Measurements from ENCODE around the gene TAP2.
A peak's percentile ranks its signal among the peaks of the same experiment; 100 is the strongest.

TAP2 gene

DNA sequence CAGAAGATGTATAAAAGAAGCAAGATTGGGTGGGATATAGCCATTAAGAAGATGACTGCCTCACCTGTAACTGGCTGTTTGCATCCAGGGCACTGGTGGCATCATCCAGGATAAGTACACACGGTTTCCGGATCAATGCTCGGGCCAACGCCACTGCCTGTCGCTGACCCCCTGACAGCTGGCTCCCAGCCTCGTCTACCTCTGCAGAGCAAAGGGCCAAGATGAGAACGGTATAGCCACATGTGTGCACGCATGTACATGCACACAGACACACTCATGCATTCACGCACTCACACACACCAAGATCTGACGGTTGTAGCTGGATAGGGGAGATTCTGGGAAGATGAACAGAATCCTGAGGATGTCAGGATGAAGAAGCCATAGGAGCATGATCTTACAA, 8.5 kb upstream of the TAP2 start:
- no peak for DNase-seq (ENCODE audit: low read depth)
- TF ChIP-seq, protein P1, sequence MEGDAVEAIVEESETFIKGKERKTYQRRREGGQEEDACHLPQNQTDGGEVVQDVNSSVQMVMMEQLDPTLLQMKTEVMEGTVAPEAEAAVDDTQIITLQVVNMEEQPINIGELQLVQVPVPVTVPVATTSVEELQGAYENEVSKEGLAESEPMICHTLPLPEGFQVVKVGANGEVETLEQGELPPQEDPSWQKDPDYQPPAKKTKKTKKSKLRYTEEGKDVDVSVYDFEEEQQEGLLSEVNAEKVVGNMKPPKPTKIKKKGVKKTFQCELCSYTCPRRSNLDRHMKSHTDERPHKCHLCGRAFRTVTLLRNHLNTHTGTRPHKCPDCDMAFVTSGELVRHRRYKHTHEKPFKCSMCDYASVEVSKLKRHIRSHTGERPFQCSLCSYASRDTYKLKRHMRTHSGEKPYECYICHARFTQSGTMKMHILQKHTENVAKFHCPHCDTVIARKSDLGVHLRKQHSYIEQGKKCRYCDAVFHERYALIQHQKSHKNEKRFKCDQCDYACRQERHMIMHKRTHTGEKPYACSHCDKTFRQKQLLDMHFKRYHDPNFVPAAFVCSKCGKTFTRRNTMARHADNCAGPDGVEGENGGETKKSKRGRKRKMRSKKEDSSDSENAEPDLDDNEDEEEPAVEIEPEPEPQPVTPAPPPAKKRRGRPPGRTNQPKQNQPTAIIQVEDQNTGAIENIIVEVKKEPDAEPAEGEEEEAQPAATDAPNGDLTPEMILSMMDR (conservative IDR thresholded peaks at IDR 0.05; ENCODE audit: low read length), result no peak
- no peak overlapping the region for H3K4me3 ChIP-seq (ENCODE audit: low read length)

GRCh38 chr6:32845384-32845884, 6.9 kb upstream of the TAP2 start:
- TF ChIP-seq, protein P1 (conservative IDR thresholded peaks at IDR 0.05; ENCODE audit: low read length), result no peak
- H3K4me3 ChIP-seq (ENCODE audit: low read length), result no peak overlapping the region
- DNase-seq (ENCODE audit: low read depth), result no peak

DNA sequence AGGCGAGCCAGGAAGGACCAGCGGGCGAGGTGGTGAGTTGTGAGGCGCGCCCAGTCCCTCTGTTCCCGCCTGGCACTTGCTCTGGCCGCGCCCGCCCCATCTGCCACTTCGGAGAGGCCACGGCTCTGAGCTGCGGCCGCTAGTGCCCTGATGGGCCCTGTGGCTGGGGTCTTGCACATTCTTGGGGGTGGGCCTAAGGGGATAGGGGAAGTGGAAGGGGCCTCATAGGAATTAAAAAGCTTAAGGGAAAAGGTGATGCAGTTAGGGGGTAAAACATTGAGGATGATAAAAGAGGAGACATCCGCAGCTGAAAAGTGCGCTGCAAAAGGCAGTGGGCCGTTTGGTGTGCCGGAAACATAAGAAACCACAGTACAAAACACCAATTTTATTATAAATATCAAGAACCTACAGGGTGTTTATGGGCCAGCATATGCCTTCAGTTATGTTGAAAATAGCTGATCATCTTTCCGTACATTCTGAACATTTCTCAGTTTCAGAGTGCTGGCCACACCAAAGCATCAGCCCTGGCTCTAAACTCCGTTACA, 6.4 kb upstream of the TAP2 start:
- DNase-seq (ENCODE audit: low read depth), result no peak
- TF ChIP-seq, protein P1 (conservative IDR thresholded peaks at IDR 0.05; ENCODE audit: low read length), result no peak
- H3K4me3 ChIP-seq (ENCODE audit: low read length), result peak overlapping the region; percentile 91

GRCh38 chr6:32843979-32844838, 5.7 kb upstream of the TAP2 start, which contains the start of gene PSMB8:
PSMB8 (minus strand) TSS chr6:32844047; CDS start chr6:32843996, 51 bp downstream.
- TF ChIP-seq, protein P1 (conservative IDR thresholded peaks at IDR 0.05; ENCODE audit: low read length), result peak; percentile 32
- DNase-seq (ENCODE audit: low read depth), result peak; percentile 91
- H3K4me3 ChIP-seq (ENCODE audit: low read length), result peak within 1 kb of the TSS; percentile 91

DNA sequence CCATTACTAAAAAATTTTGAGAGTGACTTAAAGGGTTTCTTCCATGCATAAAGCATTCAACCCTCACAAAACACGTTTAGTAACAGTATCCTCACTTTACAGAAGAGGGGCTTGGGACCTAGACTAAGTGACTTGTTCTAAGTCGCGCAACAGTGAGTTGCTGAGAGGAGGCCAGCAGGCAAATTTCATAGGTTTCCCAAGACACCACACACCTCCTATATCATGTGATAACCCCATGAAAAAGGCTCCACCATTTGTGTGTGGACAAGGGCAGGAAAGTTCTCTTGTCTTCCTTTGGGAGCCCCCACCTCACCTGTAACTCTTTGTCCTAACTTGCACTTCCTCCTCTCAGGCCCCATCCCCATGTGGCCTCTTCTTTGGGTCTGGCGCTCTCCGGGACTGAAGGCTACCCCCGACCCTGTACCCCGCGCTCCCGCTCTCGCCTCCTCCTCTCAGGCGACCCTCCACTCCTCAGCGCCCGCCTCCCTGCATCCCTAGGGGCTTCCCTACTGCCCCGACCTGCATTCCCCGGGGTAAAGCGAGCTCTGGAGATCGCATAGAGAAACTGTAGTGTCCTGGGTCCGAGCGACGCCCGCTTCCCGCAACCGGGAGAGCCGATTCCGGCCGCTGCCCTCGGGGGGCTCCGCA, 4.9 kb upstream of the TAP2 start:
- peak overlapping the region; percentile 91 for H3K4me3 ChIP-seq (ENCODE audit: low read length)
- TF ChIP-seq, protein P1 (conservative IDR thresholded peaks at IDR 0.05; ENCODE audit: low read length), result no peak
- no peak for DNase-seq (ENCODE audit: low read depth)

DNA sequence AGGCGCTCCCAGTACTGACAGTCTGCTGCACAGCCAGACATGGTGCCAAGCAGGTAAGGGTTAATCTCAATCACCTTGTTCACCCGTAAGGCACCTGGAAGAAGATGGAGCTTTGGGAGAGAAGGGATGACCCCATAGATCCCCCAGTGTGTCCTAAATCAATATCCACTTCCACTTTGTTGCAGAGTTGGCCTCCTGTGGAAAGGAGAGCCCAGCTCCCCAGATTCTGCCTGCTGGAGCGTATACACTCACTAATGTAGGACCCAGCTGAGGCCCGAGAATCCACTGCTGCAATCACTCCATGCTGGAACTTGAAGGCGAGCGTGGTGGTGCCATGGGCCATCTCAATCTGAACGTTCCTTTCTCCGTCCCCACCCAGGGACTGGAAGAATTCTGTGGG, 4.2 kb upstream of the TAP2 start:
- peak overlapping the region; percentile 10; the same call in 1 of the 2 replicates for H3K4me3 ChIP-seq (ENCODE audit: low read length)
- TF ChIP-seq, protein P1 (conservative IDR thresholded peaks at IDR 0.05; ENCODE audit: low read length), result no peak
- no peak for DNase-seq (ENCODE audit: low read depth)

Measured in AG10803 (cell line).